Measurements from ENCODE around the gene GRIN2A.

GRIN2A gene

GRCh38 chr16:10182222-10183053 is at the start of gene GRIN2A:
GRIN2A (minus strand) TSS chr16:10182428; CDS start chr16:10180411, 2,017 bp downstream.
- DNase-seq (ENCODE audit: low read depth in 2 of 3, low spot score in 2 of 3) = no peak

DNA sequence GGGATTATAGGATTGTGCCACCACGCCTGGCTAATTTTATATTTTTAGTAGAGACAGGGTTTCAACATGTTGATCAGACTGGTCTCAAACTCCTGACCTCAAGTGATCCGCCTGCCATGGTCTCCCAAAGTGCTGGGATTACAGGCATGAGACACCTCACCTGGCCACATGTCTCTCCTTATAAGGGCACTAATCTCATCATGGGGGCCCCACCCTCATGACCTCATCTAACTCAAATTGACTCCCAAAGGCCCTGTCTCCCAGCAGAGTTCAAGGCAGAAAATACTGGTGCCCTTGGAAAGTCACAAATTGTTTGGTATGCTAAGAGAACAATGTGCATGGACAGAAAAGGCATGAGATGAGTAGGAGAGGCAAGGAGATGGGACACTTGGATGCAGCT is 49.3 kb upstream of the GRIN2A start:
- DNase-seq (ENCODE audit: low read depth in 2 of 3, low spot score in 2 of 3) = no peak

DNA sequence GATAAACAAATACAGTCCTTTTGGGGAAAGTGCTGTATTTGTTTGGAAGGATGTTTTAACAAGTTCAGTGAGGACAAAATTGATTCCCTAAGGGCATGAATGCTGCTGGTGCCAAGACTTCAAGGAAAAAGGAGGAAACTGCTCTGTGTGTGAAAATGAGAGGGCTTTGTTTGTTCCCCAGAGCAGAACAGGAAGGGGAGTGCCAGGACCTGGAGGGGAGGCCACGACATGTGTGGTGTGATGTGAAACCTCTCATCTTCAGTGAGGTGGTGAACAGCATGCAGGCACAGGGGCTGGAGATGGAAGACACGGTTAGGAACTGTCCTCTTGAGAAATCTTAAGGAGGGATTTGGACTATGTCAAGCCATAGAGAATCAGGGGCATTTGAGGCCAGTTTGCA is 46.6 kb upstream of the GRIN2A start:
- DNase-seq (ENCODE audit: low read depth in 2 of 3, low spot score in 2 of 3) = no peak

DNA sequence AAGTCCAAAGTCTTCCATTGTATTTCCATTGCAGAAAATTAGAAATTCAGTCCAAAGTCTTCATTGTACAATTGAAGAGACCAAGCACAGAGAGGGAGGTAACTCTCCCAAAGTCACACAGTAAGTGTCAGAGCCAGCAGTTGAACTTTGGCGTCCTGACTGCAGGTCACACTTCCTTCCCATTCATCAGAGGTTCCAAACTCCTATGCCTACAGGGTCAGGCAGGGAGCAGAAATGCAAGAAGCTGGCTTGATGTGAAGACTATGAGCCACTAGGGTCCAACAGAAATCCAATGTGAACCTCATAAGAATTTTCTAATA is 44.7 kb upstream of the GRIN2A start:
- no peak for DNase-seq (ENCODE audit: low read depth in 2 of 3, low spot score in 2 of 3)

DNA sequence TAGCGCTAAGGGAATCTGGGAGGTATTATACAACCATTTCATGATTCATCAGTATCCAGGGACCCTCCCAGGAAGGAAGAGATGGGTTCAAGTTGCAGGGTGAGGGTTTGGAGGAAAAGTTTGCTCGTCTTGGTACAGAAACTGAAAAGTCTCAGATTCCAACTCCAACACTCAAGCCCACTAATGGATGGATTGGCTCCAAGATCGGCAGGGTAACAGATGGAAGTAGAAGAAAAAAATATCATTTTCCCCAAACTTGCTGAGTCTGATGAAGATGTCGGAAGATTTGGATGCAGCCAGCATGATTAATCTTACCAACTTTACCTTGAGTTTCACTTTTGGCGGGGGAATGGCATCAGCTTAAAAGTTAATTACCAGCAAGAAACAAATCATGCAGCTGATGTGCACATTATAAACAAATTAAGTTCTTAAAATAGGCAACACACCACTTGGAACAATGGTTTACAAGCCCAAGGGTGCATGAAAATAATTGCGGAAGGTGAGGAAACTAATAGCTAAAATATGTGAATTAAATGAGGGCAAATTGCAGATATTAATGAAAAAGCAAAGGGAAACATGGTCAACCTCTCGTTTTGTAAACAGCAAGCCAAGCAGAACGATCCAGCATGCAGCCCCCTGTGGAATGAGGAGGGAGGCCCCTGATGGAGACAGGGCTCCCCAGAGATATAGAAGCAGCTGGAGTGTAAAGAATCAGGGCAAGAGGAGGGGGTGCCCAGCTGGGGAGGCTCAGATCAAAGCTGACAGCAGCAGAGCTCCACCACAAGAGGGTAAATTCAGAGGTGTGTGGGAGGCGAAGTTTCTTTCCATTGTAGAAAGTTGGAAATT is 44.1 kb upstream of the GRIN2A start:
- no peak for DNase-seq (ENCODE audit: low read depth in 2 of 3, low spot score in 2 of 3)

- no peak for DNase-seq (ENCODE audit: low read depth in 2 of 3, low spot score in 2 of 3)
Measured at GRCh38 chr16:10225653-10226052, 43.4 kb upstream of the GRIN2A start.

DNA sequence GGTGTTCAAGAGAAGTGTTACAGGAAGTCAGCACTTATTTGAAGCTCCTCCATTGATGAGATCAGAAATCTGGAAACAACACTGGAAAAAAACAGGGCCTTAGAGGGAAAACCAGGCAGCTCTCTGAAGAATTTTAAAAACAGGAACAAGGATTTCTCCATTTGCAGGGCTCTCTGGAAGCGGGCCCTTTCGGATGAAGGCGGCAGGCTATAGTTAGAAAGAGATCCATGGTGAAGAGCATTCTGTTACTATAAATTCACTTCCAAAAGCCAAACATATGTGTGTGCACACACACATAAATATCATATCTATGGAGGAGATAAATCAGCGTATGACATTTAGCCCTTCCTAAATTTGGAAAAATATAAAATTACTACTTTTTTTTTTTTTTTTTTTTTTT is 42.6 kb upstream of the GRIN2A start:
- no peak for DNase-seq (ENCODE audit: low read depth in 2 of 3, low spot score in 2 of 3)

GRCh38 chr16:10220942-10221341 is 38.7 kb upstream of the GRIN2A start:
- no peak for DNase-seq (ENCODE audit: low read depth in 2 of 3, low spot score in 2 of 3)

DNA sequence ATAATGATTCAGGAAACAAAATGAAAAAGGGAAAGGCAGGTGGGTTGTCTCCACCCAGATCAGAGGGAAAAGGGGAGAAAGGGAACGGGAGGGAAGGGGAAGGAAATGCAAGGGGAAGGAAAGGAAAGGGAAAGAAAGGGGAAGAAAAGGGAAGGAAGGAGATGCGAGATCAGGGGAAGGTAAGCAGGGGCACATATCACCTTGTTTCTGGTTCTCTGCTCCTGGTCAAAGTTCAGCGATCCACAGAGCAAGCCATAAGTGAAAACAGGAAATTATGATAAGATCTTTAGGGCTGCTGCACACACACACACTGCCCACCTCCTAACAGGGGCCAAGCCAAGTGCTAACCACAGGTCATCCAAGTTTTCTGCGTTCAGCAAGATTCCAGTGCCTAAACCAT is 37.5 kb upstream of the GRIN2A start:
- DNase-seq (ENCODE audit: low read depth in 2 of 3, low spot score in 2 of 3) = no peak

DNA sequence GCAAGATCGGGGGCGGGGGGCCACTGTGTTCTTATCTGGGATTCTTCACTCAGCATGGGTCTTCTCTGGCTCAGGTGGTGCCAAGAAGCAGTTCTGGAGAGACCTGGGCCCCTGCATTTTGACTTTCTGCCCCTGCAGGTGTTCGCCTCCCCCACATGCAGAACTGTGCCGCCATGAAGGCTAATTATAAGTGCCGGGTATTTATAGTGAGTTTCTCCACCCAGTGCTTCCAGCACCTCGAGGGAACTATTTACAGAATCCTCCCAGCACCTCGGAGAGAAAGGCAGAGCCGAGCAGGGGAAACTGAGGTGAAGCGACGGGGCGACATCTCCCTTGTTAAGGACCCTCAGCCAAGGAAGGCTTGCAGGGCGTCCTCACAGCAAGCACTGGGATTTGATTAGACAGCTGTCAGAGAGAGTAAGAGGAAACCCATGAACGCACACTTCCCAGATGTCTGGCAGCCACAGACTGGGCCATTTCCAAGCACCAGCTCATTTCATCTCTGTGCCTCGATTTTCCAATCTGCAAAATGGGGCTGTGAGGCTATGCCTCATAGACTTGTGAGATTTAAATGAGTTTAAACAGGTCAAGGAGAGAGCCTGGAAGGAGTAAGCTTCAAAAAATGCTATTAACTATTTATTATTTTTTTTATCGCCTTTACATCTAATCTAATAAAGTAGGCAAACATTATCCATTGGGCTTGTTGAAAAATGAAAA is 36.4 kb upstream of the GRIN2A start:
- DNase-seq (ENCODE audit: low read depth in 2 of 3, low spot score in 2 of 3) = no peak

GRCh38 chr16:10213748-10214147 is 31.5 kb upstream of the GRIN2A start:
- DNase-seq (ENCODE audit: low read depth in 2 of 3, low spot score in 2 of 3) = no peak

GRCh38 chr16:10210944-10211343 is 28.7 kb upstream of the GRIN2A start:
- no peak for DNase-seq (ENCODE audit: low read depth in 2 of 3, low spot score in 2 of 3)

DNA sequence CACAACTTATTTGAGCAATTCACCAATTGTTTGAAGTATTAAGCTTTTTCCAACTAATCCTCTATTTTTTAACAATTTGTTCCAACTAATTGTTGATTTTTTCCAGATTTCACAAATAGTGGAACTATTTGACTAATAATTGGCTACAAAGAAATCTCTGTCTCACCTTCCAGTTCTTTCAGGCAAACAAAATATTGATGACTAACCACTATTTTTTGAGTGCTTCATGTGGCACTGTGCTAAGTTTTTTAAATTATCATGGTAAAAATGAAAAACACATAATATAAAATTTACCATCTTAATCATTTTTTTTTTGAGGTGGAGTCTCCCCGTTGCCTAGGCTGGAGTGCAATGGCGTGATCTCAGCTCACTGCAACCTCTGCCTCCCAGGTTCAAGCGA is 24.6 kb upstream of the GRIN2A start:
- no peak for DNase-seq (ENCODE audit: low read depth in 2 of 3, low spot score in 2 of 3)

DNA sequence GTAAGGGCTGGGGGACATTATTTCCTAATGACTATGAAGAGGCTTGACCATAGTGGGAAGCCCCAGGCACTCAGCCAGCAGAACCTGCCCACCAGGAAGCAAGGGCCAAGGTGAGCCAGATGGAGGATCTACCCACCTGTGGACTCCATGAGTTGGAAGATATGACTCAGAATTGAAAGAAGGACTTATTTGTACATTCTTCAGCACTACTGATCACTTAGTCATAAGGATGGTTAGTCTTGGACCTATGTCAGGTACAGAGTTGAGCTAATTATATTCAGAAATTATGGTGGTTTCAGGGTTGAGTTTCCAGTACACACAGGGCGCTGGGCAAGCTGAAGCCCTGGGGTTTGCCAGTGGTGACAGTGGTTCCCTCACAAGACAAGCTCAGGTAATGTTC is 24.0 kb upstream of the GRIN2A start:
- DNase-seq (ENCODE audit: low read depth in 2 of 3, low spot score in 2 of 3) = no peak

DNA sequence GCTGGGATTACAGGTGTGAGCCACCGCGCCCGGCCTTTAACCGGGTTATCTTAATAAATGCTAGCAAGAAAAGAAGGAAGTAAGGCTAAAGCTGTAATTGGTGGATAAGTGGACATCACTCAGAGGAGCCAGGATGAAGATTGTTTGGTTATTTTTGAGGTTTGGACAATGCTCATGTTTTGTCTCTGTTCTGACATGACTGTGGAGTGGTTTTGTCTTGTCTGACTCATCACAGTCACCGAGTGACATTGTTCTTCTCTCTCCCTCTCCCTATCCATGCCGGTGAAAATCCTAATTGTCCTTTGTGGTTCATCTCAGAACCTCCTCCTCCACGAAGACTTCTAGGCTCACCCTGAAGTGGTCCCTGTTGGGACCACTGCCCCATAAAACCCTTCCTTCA is 23.5 kb upstream of the GRIN2A start:
- DNase-seq (ENCODE audit: low read depth in 2 of 3, low spot score in 2 of 3) = no peak

DNA sequence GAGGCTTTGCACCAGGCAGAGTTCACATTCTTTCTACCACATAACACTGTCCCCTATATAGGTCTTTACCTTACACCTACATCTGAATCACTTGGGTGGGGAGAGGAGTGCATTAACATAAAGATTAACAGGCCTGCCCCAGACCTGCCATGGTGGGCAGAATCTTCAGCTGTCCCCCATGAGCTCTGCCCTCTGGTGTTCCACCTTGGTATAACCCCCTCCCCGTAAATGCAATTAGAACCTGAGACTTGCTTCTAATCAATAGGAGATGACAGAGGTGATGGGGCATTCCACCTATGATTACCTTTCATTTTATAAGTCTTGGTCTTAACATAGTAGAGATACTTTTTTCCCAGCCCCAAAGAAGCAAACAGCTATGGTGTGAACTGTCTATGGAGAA is 20.4 kb upstream of the GRIN2A start:
- DNase-seq (ENCODE audit: low read depth in 2 of 3, low spot score in 2 of 3) = no peak

- DNase-seq (ENCODE audit: low read depth in 2 of 3, low spot score in 2 of 3) = no peak
Measured at GRCh38 chr16:10200637-10201586, 18.7 kb upstream of the GRIN2A start.

GRCh38 chr16:10196999-10197398 is 14.8 kb upstream of the GRIN2A start:
- no peak for DNase-seq (ENCODE audit: low read depth in 2 of 3, low spot score in 2 of 3)

GRCh38 chr16:10191096-10191495 is 8.9 kb upstream of the GRIN2A start:
- no peak for DNase-seq (ENCODE audit: low read depth in 2 of 3, low spot score in 2 of 3)

DNA sequence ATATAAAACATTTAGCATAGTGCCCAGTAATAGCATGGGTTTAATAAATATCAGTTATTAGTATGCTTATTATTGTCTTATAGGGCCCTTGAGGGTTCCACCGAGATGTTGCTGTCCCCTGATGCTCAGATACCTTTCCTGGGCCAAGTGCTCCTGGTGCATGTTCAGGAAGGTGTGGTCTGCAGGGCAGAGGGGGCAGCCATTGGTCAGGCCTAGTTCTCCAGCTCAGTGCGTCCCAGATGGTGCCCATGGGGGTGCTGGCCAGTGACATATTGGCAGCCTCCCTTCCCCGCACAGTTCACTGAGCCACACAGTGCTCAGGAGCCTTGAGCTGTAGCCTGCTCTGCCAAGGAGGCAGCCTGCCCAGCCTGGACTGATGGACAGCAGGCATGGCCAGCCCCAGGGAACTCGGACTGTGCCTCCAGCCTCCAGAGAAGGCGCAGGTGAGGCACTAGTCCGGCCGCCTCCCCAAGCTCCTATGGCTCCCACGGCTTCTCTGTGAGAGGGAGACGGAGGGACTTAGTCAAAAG is 7.7 kb upstream of the GRIN2A start:
- no peak for DNase-seq (ENCODE audit: low read depth in 2 of 3, low spot score in 2 of 3)

DNA sequence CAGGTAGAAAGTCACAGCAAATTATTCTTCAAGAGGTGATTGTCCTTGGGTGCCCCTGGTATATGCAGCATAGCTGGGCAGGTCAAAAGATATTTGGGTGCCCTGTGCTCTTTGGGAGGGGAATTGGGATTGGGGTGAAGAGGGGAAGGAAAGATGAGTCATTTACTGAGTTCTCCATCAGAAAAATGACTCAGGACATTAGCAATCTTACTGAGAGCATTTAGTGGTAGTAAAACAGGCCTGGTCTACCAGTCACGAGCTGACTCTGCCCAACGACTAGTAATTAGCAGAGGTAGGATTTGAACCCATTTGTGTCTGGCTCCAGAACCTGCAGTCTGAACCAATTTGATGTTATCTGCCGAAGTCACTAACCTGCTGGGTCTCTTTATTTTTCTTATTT is 6.0 kb upstream of the GRIN2A start:
- DNase-seq (ENCODE audit: low read depth in 2 of 3, low spot score in 2 of 3) = no peak

Measured in activated CD8-positive, alpha-beta memory T cell treated with anti-CD3 and anti-CD28 coated beads for 48 hours (primary cell).